H9 (cell line): ENCODE measurements around the gene ACAA2. TPM values are rescaled to one million over a fixed set of nuclear protein-coding genes. Genes with fewer than 3 reads are reported as not detected.

ENCODE experiments used
- DNase-seq: peaks from one replicate; pipeline ENCODE4 v3.0.0-alpha.2; 2017
- H2AFZ ChIP-seq: one replicate; pipeline ENCODE4 v1.6.1; 2013; ENCODE audit warnings: mild to moderate bottlenecking, low read length, control low read depth, moderate library complexity
- H2AK5ac ChIP-seq: 2 replicates; pipeline ENCODE4 v1.6.1; 2013; ENCODE audit warnings: low read length, control low read depth, mixed read lengths; ENCODE audit not compliant: insufficient read length
- H2BK120ac ChIP-seq: one replicate; pipeline ENCODE4 v1.6.1; 2013; ENCODE audit warnings: low read depth, mild to moderate bottlenecking, low read length, control low read depth, inconsistent platforms; ENCODE audit not compliant: poor library complexity, severe bottlenecking
- H2BK12ac ChIP-seq: 2 replicates; pipeline ENCODE4 v1.6.1; 2013; ENCODE audit warnings: low read length, control low read depth, mixed read lengths, low read depth; ENCODE audit not compliant: insufficient read length
- H2BK15ac ChIP-seq: 2 replicates; pipeline ENCODE4 v1.6.1; 2013; ENCODE audit warnings: low read depth, low read length, control low read depth
- H2BK20ac ChIP-seq: one replicate; pipeline ENCODE4 v1.6.1; 2013; ENCODE audit warnings: low read depth, mild to moderate bottlenecking, low read length, control low read depth, inconsistent platforms; ENCODE audit not compliant: poor library complexity, severe bottlenecking
- H2BK5ac ChIP-seq: 2 replicates; pipeline ENCODE4 v1.6.1; 2013; ENCODE audit warnings: low read length, control low read depth, mixed read lengths; ENCODE audit not compliant: insufficient read length
- H3K14ac ChIP-seq: 2 replicates; pipeline ENCODE4 v1.6.1; 2013; ENCODE audit warnings: low read length, control low read depth; ENCODE audit not compliant: insufficient read depth
- H3K18ac ChIP-seq: 2 replicates; pipeline ENCODE4 v1.6.1; 2013; ENCODE audit warnings: low read depth, mild to moderate bottlenecking, mixed read lengths, low read length, control low read depth; ENCODE audit not compliant: insufficient read length
- H3K23ac ChIP-seq: 2 replicates; pipeline ENCODE4 v1.6.1; 2013; ENCODE audit warnings: low read length, control low read depth, mixed read lengths, low read depth; ENCODE audit not compliant: insufficient read length
- H3K23me2 ChIP-seq: 2 replicates; pipeline ENCODE4 v1.6.1; 2013; ENCODE audit warnings: low read depth, mild to moderate bottlenecking, mixed read lengths, low read length, control low read depth; ENCODE audit not compliant: insufficient read length, poor library complexity, severe bottlenecking
- H3K27ac ChIP-seq: 2 replicates; pipeline ENCODE4 v1.5.1; 2013; ENCODE audit warnings: low read length, control low read depth, mixed read lengths, low read depth; ENCODE audit not compliant: insufficient read length
- H3K27me3 ChIP-seq: 2 replicates; pipeline ENCODE4 v1.6.1; 2013; ENCODE audit warnings: low read length, control low read depth, inconsistent platforms; ENCODE audit not compliant: insufficient read depth
- H3K4ac ChIP-seq: 2 replicates; pipeline ENCODE4 v1.6.1; 2013; ENCODE audit warnings: low read depth, mild to moderate bottlenecking, control low read depth, inconsistent platforms, low read length, moderate library complexity
- H3K4me1 ChIP-seq: 2 replicates; pipeline ENCODE4 v1.6.1; 2013; ENCODE audit warnings: low read length, control low read depth, inconsistent platforms; ENCODE audit not compliant: insufficient read depth
- H3K4me2 ChIP-seq: 2 replicates; pipeline ENCODE4 v1.6.1; 2013; ENCODE audit warnings: low read length, control low read depth, mixed read lengths; ENCODE audit not compliant: insufficient read length, insufficient read depth
- H3K56ac ChIP-seq: 2 replicates; pipeline ENCODE4 v1.6.1; 2013; ENCODE audit warnings: low read depth, mild to moderate bottlenecking, mixed read lengths, low read length, control low read depth; ENCODE audit not compliant: insufficient read length
- H3K79me1 ChIP-seq: 2 replicates; pipeline ENCODE4 v1.6.1; 2013; ENCODE audit warnings: low read depth, mild to moderate bottlenecking, moderate library complexity, low read length, control low read depth, inconsistent platforms; ENCODE audit not compliant: insufficient read depth, poor library complexity, severe bottlenecking
- H3K79me2 ChIP-seq: 2 replicates; pipeline ENCODE4 v1.6.1; 2013; ENCODE audit warnings: low read length, control low read depth, inconsistent platforms; ENCODE audit not compliant: insufficient read depth
- H3K9ac ChIP-seq: 2 replicates; pipeline ENCODE4 v1.6.1; 2013; ENCODE audit warnings: low read length, control low read depth, mixed read lengths; ENCODE audit not compliant: insufficient read length; ENCODE audit errors: extremely low read depth
- H3K9me3 ChIP-seq: one replicate; pipeline ENCODE4 v1.6.1; 2013; ENCODE audit warnings: low read depth, low read length, inconsistent platforms; ENCODE audit not compliant: control insufficient read depth
- H3T11ph ChIP-seq: one replicate; pipeline ENCODE4 v1.6.1; 2013; ENCODE audit warnings: mild to moderate bottlenecking, low read length, control low read depth, inconsistent platforms
- H4K20me1 ChIP-seq: one replicate; pipeline ENCODE4 v1.6.1; 2013; ENCODE audit not compliant: control insufficient read depth, insufficient read length, insufficient read depth
- H4K5ac ChIP-seq: 2 replicates; pipeline ENCODE4 v1.6.1; 2013; ENCODE audit warnings: low read depth, mild to moderate bottlenecking, mixed read lengths, low read length, control low read depth; ENCODE audit not compliant: insufficient read length
- H4K8ac ChIP-seq: replicated peaks from 2 replicates; pipeline ENCODE4 v1.6.1; 2013; ENCODE audit warnings: low read length, control low read depth, mixed read lengths, low read depth; ENCODE audit not compliant: insufficient read length
- H4K91ac ChIP-seq: 2 replicates; pipeline ENCODE4 v1.6.1; 2013; ENCODE audit warnings: low read depth, mild to moderate bottlenecking, moderate library complexity, mixed read lengths, low read length, control low read depth; ENCODE audit not compliant: insufficient read length
- H3K27ac Mint-ChIP-seq, 3 experiments: 2 replicates in 2 of 3; 3 replicates in 1 of 3; pipeline ENCODE4 v1.8.0; 2020 to 2021; ENCODE audit warnings: mixed read lengths in 3 of 3, mild to moderate bottlenecking in 1 of 3, moderate library complexity in 1 of 3
- H3K27me3 Mint-ChIP-seq: 2 replicates; pipeline ENCODE4 v1.8.0; 2021; ENCODE audit warnings: low read depth, mild to moderate bottlenecking, moderate library complexity, mixed read lengths
- H3K36me3 Mint-ChIP-seq, 3 experiments: 2 replicates in 2 of 3; 3 replicates in 1 of 3; pipeline ENCODE4 v1.8.0; 2020 to 2021; ENCODE audit warnings: low read depth in 3 of 3, mixed read lengths in 3 of 3; ENCODE audit not compliant: insufficient read depth in 1 of 3
- H3K4me1 Mint-ChIP-seq, 2 experiments: 2 replicates each; pipeline ENCODE4 v1.8.0; 2020; ENCODE audit warnings: mixed read lengths in 2 of 2
- H3K4me3 Mint-ChIP-seq, 2 experiments: 2 replicates in 1 of 2; 3 replicates in 1 of 2; pipeline ENCODE4 v1.8.0; 2020 to 2021; ENCODE audit warnings: mild to moderate bottlenecking in 2 of 2, mixed read lengths in 2 of 2, moderate library complexity in 1 of 2
- H3K9me3 Mint-ChIP-seq, 2 experiments: 2 replicates in 1 of 2; 3 replicates in 1 of 2; pipeline ENCODE4 v1.8.0; 2020; ENCODE audit warnings: mild to moderate bottlenecking in 2 of 2, mixed read lengths in 2 of 2, moderate library complexity in 1 of 2
- CTCF ChIP-seq: fragments of 200-600 bp; sonication (generic); conservative IDR thresholded peaks from 3 replicates; pipeline ENCODE4 v1.8.0; 2021; ENCODE audit warnings: antibody characterized with exemption, mild to moderate bottlenecking
- WGBS: extraction: QIAGEN DNeasy Blood & Tissue Kit; methylation state at CpG from one replicate; pipeline ENCODE4 v1.1.7; 2013; ENCODE audit warnings: missing lambda C conversion rate, low lambda C conversion rate, mixed read lengths; ENCODE audit not compliant: insufficient read length; ENCODE audit errors: extremely low coverage; 5-methylcytosine and 5-hydroxymethylcytosine counted together
- total RNA-seq: library from RNA; stranded (reverse); gene quantifications from 2 replicates; pipeline ENCODE4 v1.2.1, GENCODE V29; 2021

The ACAA2 gene
- total RNA-seq, 1 experiment from 2014 or later: 115 TPM

- no peak overlapping the region for H2BK12ac ChIP-seq
- no peak overlapping the region for H4K5ac ChIP-seq
- H3K56ac ChIP-seq: no peak overlapping the region
- no peak overlapping the region for H3K9ac ChIP-seq
- peaks cover 32 to 51% of the 10 kb centered on the region in 2 experiments for H3K4me1 Mint-ChIP-seq
- H3K27ac ChIP-seq: no peak overlapping the region
- no peaks in the 10 kb centered on the region for H3K36me3 Mint-ChIP-seq
- H2BK120ac ChIP-seq: no peak overlapping the region
- H3K27ac Mint-ChIP-seq: peak overlapping the region in 2 of 3 experiments; percentile 68 to 92; a peak in 3 of 7 replicates
- WGBS: no CpG with 5 or more reads among the region's 5 CpGs
- no peak overlapping the region for H2BK5ac ChIP-seq
- no peaks in the 10 kb centered on the region for H3K9me3 ChIP-seq
- no peaks in the 10 kb centered on the region for H4K20me1 ChIP-seq
- no peak overlapping the region; the same call in 1 of the 2 replicates for H3K14ac ChIP-seq
- no peak overlapping the region for H3K4me3 Mint-ChIP-seq
- no peak overlapping the region for H3K4me2 ChIP-seq
- no peaks in the 10 kb centered on the region for H3K23me2 ChIP-seq
- no peaks in the 10 kb centered on the region for H3K79me1 ChIP-seq
- H3K4ac ChIP-seq: no peak overlapping the region
- no peak overlapping the region for H4K8ac ChIP-seq
- no peak overlapping the region for H2AFZ ChIP-seq
- H4K91ac ChIP-seq: no peak overlapping the region
- TF ChIP-seq CTCF: no peak
- H3K4me1 ChIP-seq: no peaks in the 10 kb centered on the region; the same call in 1 of the 2 replicates
- H2BK15ac ChIP-seq: no peak overlapping the region
- no peak overlapping the region for H3K23ac ChIP-seq
- H3T11ph ChIP-seq: no peak overlapping the region
- H3K79me2 ChIP-seq: no peaks in the 10 kb centered on the region
- DNase-seq: no peak
- no peaks in the 10 kb centered on the region; the same call in none of the 2 replicates for H3K27me3 Mint-ChIP-seq
- no peak overlapping the region for H2AK5ac ChIP-seq
- H3K9me3 Mint-ChIP-seq: peaks cover 0 to 6% of the 10 kb centered on the region in 2 experiments; a peak in 2 of 5 replicates
- H3K27me3 ChIP-seq: no peaks in the 10 kb centered on the region
- H3K18ac ChIP-seq: no peak overlapping the region
- no peak overlapping the region for H2BK20ac ChIP-seq
Measured at GRCh38 chr18:49758263-49758610, 55.1 kb downstream of the ACAA2 start.
